ENCODE measurements around the gene OPCML. TPM values are rescaled to one million over a fixed set of nuclear protein-coding genes. Genes with fewer than 3 reads are reported as not detected.

The OPCML gene
- total RNA-seq, 1 donor from 2014 or later, result 0.10 TPM

- DNase-seq (ENCODE audit: low spot score), result no peak
Measured at GRCh38 chr11:133175103-133175502, 357.2 kb downstream of the OPCML start.

GRCh38 chr11:133173810-133174412 is 358.4 kb downstream of the OPCML start:
- DNase-seq (ENCODE audit: low spot score), result no peak

GRCh38 chr11:133172349-133172748 is 360.0 kb downstream of the OPCML start:
- DNase-seq (ENCODE audit: low spot score), result no peak

GRCh38 chr11:133171374-133171773 is 360.9 kb downstream of the OPCML start:
- DNase-seq (ENCODE audit: low spot score), result no peak

- DNase-seq (ENCODE audit: low spot score), result no peak
Measured at GRCh38 chr11:133168016-133168415, 364.3 kb downstream of the OPCML start.

GRCh38 chr11:133166662-133167061 is 365.6 kb downstream of the OPCML start:
- DNase-seq (ENCODE audit: low spot score), result no peak

- no peak for DNase-seq (ENCODE audit: low spot score)
Measured at GRCh38 chr11:133164986-133165385, 367.3 kb downstream of the OPCML start.

- no peak for DNase-seq (ENCODE audit: low spot score)
Measured at GRCh38 chr11:133163463-133164419, 368.6 kb downstream of the OPCML start.

GRCh38 chr11:133162227-133162626 is 370.1 kb downstream of the OPCML start:
- no peak for DNase-seq (ENCODE audit: low spot score)

- DNase-seq (ENCODE audit: low spot score), result no peak
Measured at GRCh38 chr11:133160754-133161153, 371.5 kb downstream of the OPCML start.

GRCh38 chr11:133156986-133157745 is 375.1 kb downstream of the OPCML start:
- DNase-seq (ENCODE audit: low spot score), result no peak

- no peak for DNase-seq (ENCODE audit: low spot score)
Measured at GRCh38 chr11:133154781-133155180, 377.5 kb downstream of the OPCML start.

- DNase-seq (ENCODE audit: low spot score), result no peak
Measured at GRCh38 chr11:133154076-133154475, 378.2 kb downstream of the OPCML start.

GRCh38 chr11:133153031-133153430 is 379.3 kb downstream of the OPCML start:
- no peak for DNase-seq (ENCODE audit: low spot score)

- DNase-seq (ENCODE audit: low spot score), result no peak
Measured at GRCh38 chr11:133149698-133150097, 382.6 kb downstream of the OPCML start.

GRCh38 chr11:133147625-133148024 is 384.7 kb downstream of the OPCML start:
- no peak for DNase-seq (ENCODE audit: low spot score)

GRCh38 chr11:133146697-133147306 is 385.5 kb downstream of the OPCML start:
- no peak for DNase-seq (ENCODE audit: low spot score)

GRCh38 chr11:133137939-133138338 is 394.4 kb downstream of the OPCML start:
- no peak for DNase-seq (ENCODE audit: low spot score)

- no peak for DNase-seq (ENCODE audit: low spot score)
Measured at GRCh38 chr11:133137270-133137669, 395.0 kb downstream of the OPCML start.

GRCh38 chr11:133136376-133136775 is 395.9 kb downstream of the OPCML start:
- no peak for DNase-seq (ENCODE audit: low spot score)

- DNase-seq (ENCODE audit: low spot score), result peak; percentile 68
Measured at GRCh38 chr11:133134314-133135173, 397.8 kb downstream of the OPCML start.
